Calu3 (cell line): Measurements from ENCODE around the gene EPB42. TPM values are rescaled to one million over a fixed set of nuclear protein-coding genes. Genes with fewer than 3 reads are reported as not detected.

Source experiments
- BruUV-seq: library from RNA; stranded (reverse); fragments of 400-500 nt; replicated peaks from 2 replicates; lab custom pipeline; 2021; lab: Mats Ljungman, UMichigan
- CTCF ChIA-PET: fragments of 300-600 bp; sonication (Branson Sonifier 250); formaldehyde crosslinking; loops from one replicate; lab custom pipeline; 2022; ENCODE audit warnings: antibody characterized with exemption; lab: Charles Lee
- DNase-seq: peaks from one replicate; pipeline ENCODE4 v3.0.0; 2022
- H3K27ac Mint-ChIP-seq: one replicate; pipeline ENCODE4 v1.8.0; 2022; ENCODE audit warnings: mixed read lengths; ENCODE audit not compliant: unreplicated experiment
- H3K27me3 Mint-ChIP-seq: one replicate; pipeline ENCODE4 v1.8.0; 2022; ENCODE audit warnings: mixed read lengths; ENCODE audit not compliant: unreplicated experiment
- H3K36me3 Mint-ChIP-seq: one replicate; pipeline ENCODE4 v1.8.0; 2022; ENCODE audit warnings: mild to moderate bottlenecking, moderate library complexity, mixed read lengths; ENCODE audit not compliant: insufficient read depth, unreplicated experiment
- H3K4me1 Mint-ChIP-seq: one replicate; pipeline ENCODE4 v1.8.0; 2022; ENCODE audit warnings: mild to moderate bottlenecking, low read depth, mixed read lengths; ENCODE audit not compliant: unreplicated experiment
- H3K4me3 Mint-ChIP-seq: one replicate; pipeline ENCODE4 v1.8.0; 2022; ENCODE audit warnings: mild to moderate bottlenecking, low read depth, moderate library complexity, mixed read lengths; ENCODE audit not compliant: unreplicated experiment
- H3K9me3 Mint-ChIP-seq: one replicate; pipeline ENCODE4 v1.8.0; 2022; ENCODE audit warnings: low read depth, mixed read lengths; ENCODE audit not compliant: unreplicated experiment
- CTCF ChIP-seq: fragments of 200-600 bp; IDR thresholded peaks from one replicate; pipeline ENCODE4 v1.8.0; 2022; ENCODE audit warnings: antibody characterized with exemption; ENCODE audit not compliant: unreplicated experiment
- intact Hi-C: fragments of 100-400 bp; cut with micrococcal nuclease; formaldehyde crosslinking; loops from one replicate; pipeline ENCODE4 v1.10.0; 2022; ENCODE audit not compliant: unreplicated experiment
- total RNA-seq: library from RNA; stranded (reverse); gene quantifications from 2 replicates; pipeline ENCODE4 v1.2.3, GENCODE V29; 2022

Gene EPB42
- total RNA-seq, 1 experiment from 2014 or later, result not detected

DNA sequence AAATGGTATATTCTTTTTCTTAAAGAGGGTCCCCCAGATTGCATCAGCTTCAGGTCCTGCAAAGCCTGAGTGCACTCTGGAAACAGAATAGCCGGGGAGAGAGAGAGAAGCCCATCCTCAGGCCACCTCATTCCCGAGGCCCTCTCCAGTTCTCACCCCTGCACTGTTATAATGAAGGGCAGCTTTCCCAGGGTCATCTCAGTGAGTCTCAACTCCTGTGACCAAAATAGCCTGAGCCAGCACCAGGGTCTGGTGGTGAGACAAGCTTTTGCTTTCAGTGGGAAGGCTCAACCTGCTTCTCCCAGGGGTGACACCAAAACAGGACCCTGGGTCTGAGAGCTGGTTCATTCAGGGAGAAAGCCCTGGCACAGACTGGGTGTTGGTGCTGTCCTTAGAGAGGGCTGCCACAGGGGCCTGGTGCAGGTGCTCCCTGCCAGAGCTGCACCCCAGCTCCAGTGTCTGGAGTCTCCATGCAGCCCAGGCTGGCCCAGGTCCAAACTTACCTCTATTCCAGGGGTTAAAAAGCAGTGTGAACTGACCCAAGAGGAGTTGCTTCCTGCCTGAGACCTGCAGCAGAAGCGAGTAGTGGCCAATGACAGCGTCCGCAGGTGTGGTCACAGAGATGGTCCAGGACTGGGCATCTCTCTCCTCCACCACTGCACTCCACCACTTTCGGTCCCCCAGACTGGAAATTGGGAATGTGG, 6.1 kb downstream of the EPB42 start:
- no peaks in the 10 kb centered on the region for H3K9me3 Mint-ChIP-seq
- H3K4me1 Mint-ChIP-seq, result no peaks in the 10 kb centered on the region
- intact Hi-C loops, result no loop called here
- no peak for TF ChIP-seq CTCF
- CTCF ChIA-PET, result interaction anchor here (1.4 kb wide), 1 partner anchor 10 kb away, joined by 3 read pairs; no protein-coding TSS in a partner anchor
- no TSS peak for BruUV-seq
- no peak overlapping the region for H3K4me3 Mint-ChIP-seq
- peaks cover 35% of the 10 kb centered on the region for H3K27me3 Mint-ChIP-seq
- H3K27ac Mint-ChIP-seq, result no peak overlapping the region
- DNase-seq, result no peak
- H3K36me3 Mint-ChIP-seq, result no peaks in the 10 kb centered on the region

- Mint-ChIP-seq H3K9me3 (no peaks in the 10 kb centered on the region), H3K36me3 (no peaks in the 10 kb centered on the region), H3K4me3 (no peak overlapping the region), H3K27me3 (peaks cover 39% of the 10 kb centered on the region), H3K4me1 (no peaks in the 10 kb centered on the region), H3K27ac (no peak overlapping the region)
- BruUV-seq, result no TSS peak
- CTCF ChIA-PET, result no interaction called here
- no peak for DNase-seq
- intact Hi-C loops, result no loop called here
- no peak for TF ChIP-seq CTCF
Observed at GRCh38 chr15:43214169-43214568, 6.6 kb downstream of the EPB42 start.

DNA sequence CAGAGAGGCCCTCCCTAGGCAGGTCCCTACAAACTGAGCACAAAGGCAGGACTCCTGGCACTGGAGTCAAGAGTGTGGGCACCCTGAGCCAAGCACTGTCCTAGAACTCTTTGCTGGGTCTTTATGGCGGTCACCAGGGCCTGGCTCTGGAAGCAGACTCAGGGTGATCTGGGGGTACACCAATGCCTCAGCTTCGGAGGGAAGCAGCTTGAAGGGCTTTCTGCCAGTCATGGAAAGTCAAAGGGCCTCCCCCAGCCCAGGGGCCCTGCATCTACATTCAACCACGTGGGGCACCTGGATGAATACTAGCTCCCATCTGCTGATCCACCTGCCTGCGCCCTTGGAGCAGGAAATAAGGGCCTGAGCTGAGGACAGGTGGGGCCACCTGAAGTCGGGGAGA, 7.4 kb downstream of the EPB42 start:
- DNase-seq, result no peak
- no peak for TF ChIP-seq CTCF
- Mint-ChIP-seq H3K27ac (no peak overlapping the region), H3K9me3 (no peaks in the 10 kb centered on the region), H3K36me3 (no peaks in the 10 kb centered on the region), H3K4me3 (no peak overlapping the region), H3K4me1 (no peaks in the 10 kb centered on the region), H3K27me3 (peaks cover 40% of the 10 kb centered on the region)
- CTCF ChIA-PET, result interaction anchor here (0.9 kb wide), 1 partner anchor 507 kb away, joined by 3 read pairs; no protein-coding TSS in a partner anchor
- BruUV-seq, result no TSS peak
- intact Hi-C loops, result no loop called here

GRCh38 chr15:43212951-43213350, 7.9 kb downstream of the EPB42 start:
- Mint-ChIP-seq H3K9me3 (no peaks in the 10 kb centered on the region), H3K27me3 (peaks cover 40% of the 10 kb centered on the region), H3K36me3 (no peaks in the 10 kb centered on the region), H3K4me3 (no peak overlapping the region), H3K27ac (no peak overlapping the region), H3K4me1 (no peaks in the 10 kb centered on the region)
- no peak for TF ChIP-seq CTCF
- CTCF ChIA-PET, result interaction anchor here (0.9 kb wide), 1 partner anchor 506 kb away, joined by 3 read pairs; no protein-coding TSS in a partner anchor
- no peak for DNase-seq
- intact Hi-C loops, result no loop called here
- no TSS peak for BruUV-seq
